ENCODE measurements around the gene TMEM107.
A peak's percentile ranks its signal among the peaks of the same experiment; 100 is the strongest.

The TMEM107 gene

GRCh38 chr17:8222630-8223355 is 46.6 kb upstream of the TMEM107 start:
- H3K9ac ChIP-seq (ENCODE audit: low read length), result peak overlapping the region; percentile 77
- no peaks in the 10 kb centered on the region for H3K9me2 ChIP-seq (replicated peaks; ENCODE audit: insufficient read depth, low read length)
- H3K4me2 ChIP-seq (ENCODE audit: low read depth, low read length, poor library complexity, severe bottlenecking), result peak overlapping the region; percentile 77
- H3K27ac ChIP-seq (ENCODE audit: low read depth, low read length), result peak overlapping the region; percentile 85
- H3F3A ChIP-seq (ENCODE audit: insufficient read depth), result peaks cover 30% of the 10 kb centered on the region
- H3K79me2 ChIP-seq (ENCODE audit: insufficient read depth, low read length), result no peaks in the 10 kb centered on the region
- H3K36me3 ChIP-seq (ENCODE audit: low read length), result no peaks in the 10 kb centered on the region
- H2AFZ ChIP-seq (ENCODE audit: low read depth, low read length, severe bottlenecking), result peak overlapping the region; percentile 20
- H3K4me3 ChIP-seq (ENCODE audit: insufficient read depth, low read length, poor library complexity, severe bottlenecking), result peak overlapping the region; percentile 84
- TF ChIP-seq, protein P1, sequence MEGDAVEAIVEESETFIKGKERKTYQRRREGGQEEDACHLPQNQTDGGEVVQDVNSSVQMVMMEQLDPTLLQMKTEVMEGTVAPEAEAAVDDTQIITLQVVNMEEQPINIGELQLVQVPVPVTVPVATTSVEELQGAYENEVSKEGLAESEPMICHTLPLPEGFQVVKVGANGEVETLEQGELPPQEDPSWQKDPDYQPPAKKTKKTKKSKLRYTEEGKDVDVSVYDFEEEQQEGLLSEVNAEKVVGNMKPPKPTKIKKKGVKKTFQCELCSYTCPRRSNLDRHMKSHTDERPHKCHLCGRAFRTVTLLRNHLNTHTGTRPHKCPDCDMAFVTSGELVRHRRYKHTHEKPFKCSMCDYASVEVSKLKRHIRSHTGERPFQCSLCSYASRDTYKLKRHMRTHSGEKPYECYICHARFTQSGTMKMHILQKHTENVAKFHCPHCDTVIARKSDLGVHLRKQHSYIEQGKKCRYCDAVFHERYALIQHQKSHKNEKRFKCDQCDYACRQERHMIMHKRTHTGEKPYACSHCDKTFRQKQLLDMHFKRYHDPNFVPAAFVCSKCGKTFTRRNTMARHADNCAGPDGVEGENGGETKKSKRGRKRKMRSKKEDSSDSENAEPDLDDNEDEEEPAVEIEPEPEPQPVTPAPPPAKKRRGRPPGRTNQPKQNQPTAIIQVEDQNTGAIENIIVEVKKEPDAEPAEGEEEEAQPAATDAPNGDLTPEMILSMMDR (IDR thresholded peaks at IDR 0.05; ENCODE audit: insufficient read depth, low read length, poor library complexity, severe bottlenecking), result no peak
- H4K20me1 ChIP-seq (ENCODE audit: low read depth, low read length), result no peaks in the 10 kb centered on the region
- no peaks in the 10 kb centered on the region for H3K9me3 ChIP-seq (ENCODE audit: insufficient read depth, low read length)
- no peaks in the 10 kb centered on the region for H3K27me3 ChIP-seq (ENCODE audit: low read length)

GRCh38 chr17:8222380-8222629 is 46.1 kb upstream of the TMEM107 start:
- no peak for TF ChIP-seq EZH2phosphoT487 (conservative IDR thresholded peaks at IDR 0.05; ENCODE audit: low read length)
- TF ChIP-seq, protein P1 (IDR thresholded peaks at IDR 0.05; ENCODE audit: insufficient read depth, low read length, poor library complexity, severe bottlenecking), result no peak
- peak overlapping the region; percentile 85 for H3K27ac ChIP-seq (ENCODE audit: low read depth, low read length)
- H3K79me2 ChIP-seq (ENCODE audit: insufficient read depth, low read length), result no peaks in the 10 kb centered on the region
- peak overlapping the region; percentile 77 for H3K9ac ChIP-seq (ENCODE audit: low read length)
- H3K4me2 ChIP-seq (ENCODE audit: low read depth, low read length, poor library complexity, severe bottlenecking), result peak overlapping the region; percentile 77
- no peaks in the 10 kb centered on the region for H3K27me3 ChIP-seq (ENCODE audit: low read length)
- no peaks in the 10 kb centered on the region for H4K20me1 ChIP-seq (ENCODE audit: low read depth, low read length)
- no peaks in the 10 kb centered on the region for H3K9me2 ChIP-seq (replicated peaks; ENCODE audit: insufficient read depth, low read length)
- peak overlapping the region; percentile 20 for H2AFZ ChIP-seq (ENCODE audit: low read depth, low read length, severe bottlenecking)
- H3K9me3 ChIP-seq (ENCODE audit: insufficient read depth, low read length), result no peaks in the 10 kb centered on the region
- peak overlapping the region; percentile 84 for H3K4me3 ChIP-seq (ENCODE audit: insufficient read depth, low read length, poor library complexity, severe bottlenecking)
- H3F3A ChIP-seq (ENCODE audit: insufficient read depth), result peaks cover 30% of the 10 kb centered on the region
- no peaks in the 10 kb centered on the region for H3K36me3 ChIP-seq (ENCODE audit: low read length)

DNA sequence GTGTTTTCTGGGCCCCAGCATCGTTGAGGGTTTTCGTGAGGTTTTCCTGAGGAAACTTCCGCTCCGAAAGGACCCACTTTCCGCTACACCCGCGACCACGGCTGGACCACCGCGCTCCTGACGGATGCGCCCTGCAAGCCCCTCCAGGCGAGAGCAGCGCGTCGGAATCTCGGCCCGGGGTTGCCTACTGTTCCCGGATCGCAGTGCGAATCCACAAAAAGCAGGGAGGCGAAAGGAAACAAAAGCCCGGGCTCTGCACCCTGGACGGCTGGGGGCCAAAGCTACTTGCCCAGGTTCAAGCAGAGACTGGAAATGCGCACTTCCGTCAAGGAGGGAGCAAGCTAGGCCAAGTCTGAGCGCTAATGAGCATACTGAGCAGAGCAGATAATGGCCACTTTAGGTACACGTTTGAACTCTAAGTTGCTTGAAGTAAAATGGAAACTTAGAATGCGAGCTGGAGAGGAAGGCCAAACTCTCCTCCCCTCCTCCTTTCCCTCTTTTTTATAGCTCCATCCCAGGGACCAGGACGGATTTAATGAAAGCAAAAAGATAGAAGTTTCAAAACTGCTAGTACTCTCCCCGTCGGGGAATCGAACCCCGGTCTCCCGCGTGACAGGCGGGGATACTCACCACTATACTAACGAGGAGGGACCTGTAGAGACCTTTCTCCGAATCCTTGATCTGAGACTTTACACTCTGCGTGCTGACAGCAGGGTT is 45.6 kb upstream of the TMEM107 start:
- TF ChIP-seq, protein P1 (IDR thresholded peaks at IDR 0.05; ENCODE audit: insufficient read depth, low read length, poor library complexity, severe bottlenecking), result no peak
- TF ChIP-seq EZH2phosphoT487 (conservative IDR thresholded peaks at IDR 0.05; ENCODE audit: low read length), result no peak
- Histone ChIP-seq H3K9me2 (replicated peaks; ENCODE audit: insufficient read depth, low read length) (no peaks in the 10 kb centered on the region), H3K9me3 (ENCODE audit: insufficient read depth, low read length) (no peaks in the 10 kb centered on the region), H3K4me2 (ENCODE audit: low read depth, low read length, poor library complexity, severe bottlenecking) (peak overlapping the region; percentile 77), H3K27me3 (ENCODE audit: low read length) (no peaks in the 10 kb centered on the region), H3K4me3 (ENCODE audit: insufficient read depth, low read length, poor library complexity, severe bottlenecking) (peak overlapping the region; percentile 84), H3K79me2 (ENCODE audit: insufficient read depth, low read length) (no peaks in the 10 kb centered on the region), H3K9ac (ENCODE audit: low read length) (peak overlapping the region; percentile 77), H2AFZ (ENCODE audit: low read depth, low read length, severe bottlenecking) (peak overlapping the region; percentile 95), H4K20me1 (ENCODE audit: low read depth, low read length) (no peaks in the 10 kb centered on the region), H3K36me3 (ENCODE audit: low read length) (no peaks in the 10 kb centered on the region), H3F3A (ENCODE audit: insufficient read depth) (peaks cover 30% of the 10 kb centered on the region), H3K27ac (ENCODE audit: low read depth, low read length) (peak overlapping the region; percentile 85)
